Omental fat pad (tissue), 4 donors: Measurements from ENCODE around the gene BNIP5. TPM values are rescaled to one million over a fixed set of nuclear protein-coding genes. Genes with fewer than 3 reads are reported as not detected.

Experiments
- ATAC-seq: fragments of 150-250 bp; one replicate; pipeline ENCODE4 v1.9.1; 2016; ENCODE audit warnings: mild to moderate bottlenecking, moderate library complexity; ENCODE audit not compliant: low FRiP score
- DNase-seq: peaks from one replicate; pipeline ENCODE4 v3.0.0-alpha.2; 2019; ENCODE audit warnings: low spot score
- CTCF ChIP-seq, 3 donors: fragments of 450-650 bp; IDR thresholded peaks; one replicate each; pipeline ENCODE4 v1.5.1; 2016 to 2017; ENCODE audit warnings: antibody characterized with exemption in 3 of 3, mild to moderate bottlenecking in 3 of 3, moderate library complexity in 2 of 3
- total RNA-seq, 4 donors: library from RNA; depleted of rRNA; stranded (reverse); fragments of >200 nt; gene quantifications; one replicate each; pipeline ENCODE4 v1.1.0, GENCODE V29; 2016

The BNIP5 gene
- total RNA-seq, 4 donors from 2014 or later = not detected

- no peak for ATAC-seq
- no peak for DNase-seq
- no peak for TF ChIP-seq CTCF (IDR thresholded peaks at IDR 0.05)
Measured at GRCh38 chr6:36276581-36277536, 59.8 kb downstream of the BNIP5 start.

DNA sequence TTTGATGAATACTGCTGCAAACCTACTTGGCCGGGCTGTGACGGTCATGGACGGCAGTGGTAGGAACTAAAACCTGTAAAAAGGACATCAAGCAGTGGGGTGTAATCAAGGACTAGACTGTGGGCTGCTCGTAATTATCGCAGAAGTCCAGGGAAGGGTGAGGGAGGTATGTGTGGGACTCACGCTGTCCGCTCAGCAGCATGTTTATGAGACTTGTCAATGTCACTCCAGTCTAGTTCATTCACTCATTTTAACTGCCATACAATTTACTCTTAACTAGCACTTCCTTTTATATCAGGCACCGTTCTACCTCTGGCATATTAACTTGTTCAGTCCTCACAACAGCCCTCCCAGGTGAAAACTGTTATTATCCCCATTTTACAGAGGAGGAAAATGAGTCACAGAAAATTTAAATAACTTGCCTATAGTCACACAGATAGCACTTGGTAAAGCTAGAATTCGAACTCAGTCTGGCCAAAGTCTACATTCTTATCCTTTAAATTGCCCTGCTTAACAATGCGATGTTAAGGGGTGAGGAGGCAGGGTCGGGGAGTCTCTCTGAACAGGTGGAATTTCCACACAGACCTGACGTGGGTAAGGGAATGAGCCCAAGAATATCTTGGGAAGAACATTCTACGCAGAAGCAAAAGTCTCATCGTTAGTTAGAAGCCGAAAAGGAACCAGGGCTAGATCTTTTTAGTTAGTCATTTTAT is 62.7 kb downstream of the BNIP5 start:
- DNase-seq = no peak
- no peak for TF ChIP-seq CTCF (IDR thresholded peaks at IDR 0.05)
- ATAC-seq = no peak

GRCh38 chr6:36273067-36273466 is 63.6 kb downstream of the BNIP5 start:
- no peak for TF ChIP-seq CTCF (IDR thresholded peaks at IDR 0.05)
- DNase-seq (no peak), ATAC-seq (no peak)

DNA sequence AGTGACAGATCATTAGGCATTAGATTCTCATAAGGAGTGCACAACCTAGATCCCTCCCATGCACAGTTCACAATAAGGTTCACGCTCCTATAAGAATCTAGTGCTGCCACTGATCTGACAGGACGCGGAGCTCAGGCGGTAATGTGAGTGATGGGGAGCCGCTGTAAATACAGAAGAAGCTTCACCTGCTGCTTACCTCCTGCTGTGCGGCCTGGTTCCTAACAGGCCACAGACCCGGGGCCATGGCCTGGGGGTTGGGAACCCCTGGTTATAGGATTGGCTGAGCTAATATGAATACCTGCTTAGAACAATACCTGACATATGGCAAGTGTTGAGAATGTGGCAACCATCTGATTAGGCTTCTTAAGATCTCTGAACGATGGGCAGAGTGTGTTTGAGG is 64.5 kb downstream of the BNIP5 start:
- ATAC-seq = no peak
- DNase-seq = no peak
- no peak for TF ChIP-seq CTCF (IDR thresholded peaks at IDR 0.05)

- TF ChIP-seq CTCF (IDR thresholded peaks at IDR 0.05) = no peak
- ATAC-seq (no peak), DNase-seq (no peak)
Measured at GRCh38 chr6:36269834-36270705, 66.6 kb downstream of the BNIP5 start, which contains the start of gene PNPLA1. Gene PNPLA1 (plus strand): TSS chr6:36270060. CDS start chr6:36270460, 400 bp downstream.

- TF ChIP-seq CTCF (IDR thresholded peaks at IDR 0.05) = no peak
- ATAC-seq = peak; percentile 70
- no peak for DNase-seq
Measured at GRCh38 chr6:36268478-36269275, 68.0 kb downstream of the BNIP5 start.
